H9 (cell line): ENCODE data around the gene RNF130. TPM values are rescaled to one million over a fixed set of nuclear protein-coding genes. Genes with fewer than 3 reads are reported as not detected.

Source experiments
- DNase-seq: peaks from one replicate; pipeline ENCODE4 v3.0.0-alpha.2; 2017
- H2AFZ ChIP-seq: one replicate; pipeline ENCODE4 v1.6.1; 2013; ENCODE audit warnings: mild to moderate bottlenecking, low read length, control low read depth, moderate library complexity
- H2AK5ac ChIP-seq: 2 replicates; pipeline ENCODE4 v1.6.1; 2013; ENCODE audit warnings: low read length, control low read depth, mixed read lengths; ENCODE audit not compliant: insufficient read length
- H2BK120ac ChIP-seq: one replicate; pipeline ENCODE4 v1.6.1; 2013; ENCODE audit warnings: low read depth, mild to moderate bottlenecking, low read length, control low read depth, inconsistent platforms; ENCODE audit not compliant: poor library complexity, severe bottlenecking
- H2BK12ac ChIP-seq: 2 replicates; pipeline ENCODE4 v1.6.1; 2013; ENCODE audit warnings: low read length, control low read depth, mixed read lengths, low read depth; ENCODE audit not compliant: insufficient read length
- H2BK15ac ChIP-seq: 2 replicates; pipeline ENCODE4 v1.6.1; 2013; ENCODE audit warnings: low read depth, low read length, control low read depth
- H2BK20ac ChIP-seq: one replicate; pipeline ENCODE4 v1.6.1; 2013; ENCODE audit warnings: low read depth, mild to moderate bottlenecking, low read length, control low read depth, inconsistent platforms; ENCODE audit not compliant: poor library complexity, severe bottlenecking
- H2BK5ac ChIP-seq: 2 replicates; pipeline ENCODE4 v1.6.1; 2013; ENCODE audit warnings: low read length, control low read depth, mixed read lengths; ENCODE audit not compliant: insufficient read length
- H3K14ac ChIP-seq: 2 replicates; pipeline ENCODE4 v1.6.1; 2013; ENCODE audit warnings: low read length, control low read depth; ENCODE audit not compliant: insufficient read depth
- H3K18ac ChIP-seq: 2 replicates; pipeline ENCODE4 v1.6.1; 2013; ENCODE audit warnings: low read depth, mild to moderate bottlenecking, mixed read lengths, low read length, control low read depth; ENCODE audit not compliant: insufficient read length
- H3K23ac ChIP-seq: 2 replicates; pipeline ENCODE4 v1.6.1; 2013; ENCODE audit warnings: low read length, control low read depth, mixed read lengths, low read depth; ENCODE audit not compliant: insufficient read length
- H3K23me2 ChIP-seq: 2 replicates; pipeline ENCODE4 v1.6.1; 2013; ENCODE audit warnings: low read depth, mild to moderate bottlenecking, mixed read lengths, low read length, control low read depth; ENCODE audit not compliant: insufficient read length, poor library complexity, severe bottlenecking
- H3K27ac ChIP-seq: 2 replicates; pipeline ENCODE4 v1.5.1; 2013; ENCODE audit warnings: low read length, control low read depth, mixed read lengths, low read depth; ENCODE audit not compliant: insufficient read length
- H3K27me3 ChIP-seq: 2 replicates; pipeline ENCODE4 v1.6.1; 2013; ENCODE audit warnings: low read length, control low read depth, inconsistent platforms; ENCODE audit not compliant: insufficient read depth
- H3K4ac ChIP-seq: 2 replicates; pipeline ENCODE4 v1.6.1; 2013; ENCODE audit warnings: low read depth, mild to moderate bottlenecking, control low read depth, inconsistent platforms, low read length, moderate library complexity
- H3K4me1 ChIP-seq: 2 replicates; pipeline ENCODE4 v1.6.1; 2013; ENCODE audit warnings: low read length, control low read depth, inconsistent platforms; ENCODE audit not compliant: insufficient read depth
- H3K4me2 ChIP-seq: 2 replicates; pipeline ENCODE4 v1.6.1; 2013; ENCODE audit warnings: low read length, control low read depth, mixed read lengths; ENCODE audit not compliant: insufficient read length, insufficient read depth
- H3K56ac ChIP-seq: 2 replicates; pipeline ENCODE4 v1.6.1; 2013; ENCODE audit warnings: low read depth, mild to moderate bottlenecking, mixed read lengths, low read length, control low read depth; ENCODE audit not compliant: insufficient read length
- H3K79me1 ChIP-seq: 2 replicates; pipeline ENCODE4 v1.6.1; 2013; ENCODE audit warnings: low read depth, mild to moderate bottlenecking, moderate library complexity, low read length, control low read depth, inconsistent platforms; ENCODE audit not compliant: insufficient read depth, poor library complexity, severe bottlenecking
- H3K79me2 ChIP-seq: 2 replicates; pipeline ENCODE4 v1.6.1; 2013; ENCODE audit warnings: low read length, control low read depth, inconsistent platforms; ENCODE audit not compliant: insufficient read depth
- H3K9ac ChIP-seq: 2 replicates; pipeline ENCODE4 v1.6.1; 2013; ENCODE audit warnings: low read length, control low read depth, mixed read lengths; ENCODE audit not compliant: insufficient read length; ENCODE audit errors: extremely low read depth
- H3K9me3 ChIP-seq: one replicate; pipeline ENCODE4 v1.6.1; 2013; ENCODE audit warnings: low read depth, low read length, inconsistent platforms; ENCODE audit not compliant: control insufficient read depth
- H3T11ph ChIP-seq: one replicate; pipeline ENCODE4 v1.6.1; 2013; ENCODE audit warnings: mild to moderate bottlenecking, low read length, control low read depth, inconsistent platforms
- H4K20me1 ChIP-seq: one replicate; pipeline ENCODE4 v1.6.1; 2013; ENCODE audit not compliant: control insufficient read depth, insufficient read length, insufficient read depth
- H4K5ac ChIP-seq: 2 replicates; pipeline ENCODE4 v1.6.1; 2013; ENCODE audit warnings: low read depth, mild to moderate bottlenecking, mixed read lengths, low read length, control low read depth; ENCODE audit not compliant: insufficient read length
- H4K8ac ChIP-seq: replicated peaks from 2 replicates; pipeline ENCODE4 v1.6.1; 2013; ENCODE audit warnings: low read length, control low read depth, mixed read lengths, low read depth; ENCODE audit not compliant: insufficient read length
- H4K91ac ChIP-seq: 2 replicates; pipeline ENCODE4 v1.6.1; 2013; ENCODE audit warnings: low read depth, mild to moderate bottlenecking, moderate library complexity, mixed read lengths, low read length, control low read depth; ENCODE audit not compliant: insufficient read length
- H3K27ac Mint-ChIP-seq, 3 experiments: 2 replicates in 2 of 3; 3 replicates in 1 of 3; pipeline ENCODE4 v1.8.0; 2020 to 2021; ENCODE audit warnings: mixed read lengths in 3 of 3, mild to moderate bottlenecking in 1 of 3, moderate library complexity in 1 of 3
- H3K27me3 Mint-ChIP-seq: 2 replicates; pipeline ENCODE4 v1.8.0; 2021; ENCODE audit warnings: low read depth, mild to moderate bottlenecking, moderate library complexity, mixed read lengths
- H3K36me3 Mint-ChIP-seq, 3 experiments: 2 replicates in 2 of 3; 3 replicates in 1 of 3; pipeline ENCODE4 v1.8.0; 2020 to 2021; ENCODE audit warnings: low read depth in 3 of 3, mixed read lengths in 3 of 3; ENCODE audit not compliant: insufficient read depth in 1 of 3
- H3K4me1 Mint-ChIP-seq, 2 experiments: 2 replicates each; pipeline ENCODE4 v1.8.0; 2020; ENCODE audit warnings: mixed read lengths in 2 of 2
- H3K4me3 Mint-ChIP-seq, 2 experiments: 2 replicates in 1 of 2; 3 replicates in 1 of 2; pipeline ENCODE4 v1.8.0; 2020 to 2021; ENCODE audit warnings: mild to moderate bottlenecking in 2 of 2, mixed read lengths in 2 of 2, moderate library complexity in 1 of 2
- H3K9me3 Mint-ChIP-seq, 2 experiments: 2 replicates in 1 of 2; 3 replicates in 1 of 2; pipeline ENCODE4 v1.8.0; 2020; ENCODE audit warnings: mild to moderate bottlenecking in 2 of 2, mixed read lengths in 2 of 2, moderate library complexity in 1 of 2
- WGBS: extraction: QIAGEN DNeasy Blood & Tissue Kit; methylation state at CpG from one replicate; pipeline ENCODE4 v1.1.7; 2013; ENCODE audit warnings: missing lambda C conversion rate, low lambda C conversion rate, mixed read lengths; ENCODE audit not compliant: insufficient read length; ENCODE audit errors: extremely low coverage; 5-methylcytosine and 5-hydroxymethylcytosine counted together
- total RNA-seq: library from RNA; stranded (reverse); gene quantifications from 2 replicates; pipeline ENCODE4 v1.2.1, GENCODE V29; 2021
- TF ChIP-seq, protein P1 (sequence below): fragments of 200-600 bp; sonication (generic); conservative IDR thresholded peaks from 3 replicates; pipeline ENCODE4 v1.8.0; 2021; ENCODE audit warnings: antibody characterized with exemption, mild to moderate bottlenecking

RNF130 gene
- total RNA-seq, 1 experiment from 2014 or later = 80.0 TPM

DNA sequence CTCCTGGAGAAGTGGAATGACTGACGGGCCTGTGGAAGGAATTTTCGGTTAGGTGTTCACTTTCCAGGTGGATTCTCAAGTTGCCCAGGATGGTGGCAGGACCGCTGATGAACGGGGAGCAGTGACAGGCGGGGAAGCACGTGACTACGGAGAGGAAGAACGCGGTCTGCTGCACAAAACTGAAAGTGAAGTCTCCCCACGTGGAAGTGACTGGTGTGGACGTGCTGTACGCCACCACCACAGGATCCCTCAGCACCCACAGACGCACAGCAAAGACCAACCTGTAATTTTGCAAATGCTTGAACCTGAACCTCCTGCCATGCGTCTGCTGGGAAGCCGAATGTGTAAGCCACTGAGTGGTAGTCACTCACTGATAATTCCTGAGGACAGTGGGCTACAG is 51.4 kb downstream of the RNF130 start:
- H3K27me3 Mint-ChIP-seq = no peaks in the 10 kb centered on the region
- H3K9me3 ChIP-seq = no peaks in the 10 kb centered on the region
- no peak overlapping the region for H4K5ac ChIP-seq
- no peak overlapping the region for H2BK5ac ChIP-seq
- peaks cover 10 to 13% of the 10 kb centered on the region in 2 experiments; a peak in 4 of 5 replicates for H3K9me3 Mint-ChIP-seq
- H3K4me3 Mint-ChIP-seq = no peak overlapping the region
- H3K9ac ChIP-seq = no peak overlapping the region
- H2BK12ac ChIP-seq = no peak overlapping the region
- H3K4me1 ChIP-seq = no peaks in the 10 kb centered on the region
- peaks cover 2% of the 10 kb centered on the region; the same call in 1 of the 2 replicates for H3K79me2 ChIP-seq
- H4K20me1 ChIP-seq = no peaks in the 10 kb centered on the region
- no peak overlapping the region for H2BK120ac ChIP-seq
- no peak overlapping the region for H2BK20ac ChIP-seq
- H4K91ac ChIP-seq = no peak overlapping the region
- no peak overlapping the region for H2AFZ ChIP-seq
- H3K18ac ChIP-seq = no peak overlapping the region
- no peaks in the 10 kb centered on the region for H3K27me3 ChIP-seq
- no peak overlapping the region for H3K4ac ChIP-seq
- H4K8ac ChIP-seq = no peak overlapping the region
- H3K79me1 ChIP-seq = peaks cover 3% of the 10 kb centered on the region
- no peak overlapping the region for H3K56ac ChIP-seq
- no peak overlapping the region for H3K27ac ChIP-seq
- no peak overlapping the region for H2BK15ac ChIP-seq
- H3K36me3 Mint-ChIP-seq = peaks cover 32 to 54% (median 52%) of the 10 kb centered on the region in 3 experiments
- TF ChIP-seq, protein P1, sequence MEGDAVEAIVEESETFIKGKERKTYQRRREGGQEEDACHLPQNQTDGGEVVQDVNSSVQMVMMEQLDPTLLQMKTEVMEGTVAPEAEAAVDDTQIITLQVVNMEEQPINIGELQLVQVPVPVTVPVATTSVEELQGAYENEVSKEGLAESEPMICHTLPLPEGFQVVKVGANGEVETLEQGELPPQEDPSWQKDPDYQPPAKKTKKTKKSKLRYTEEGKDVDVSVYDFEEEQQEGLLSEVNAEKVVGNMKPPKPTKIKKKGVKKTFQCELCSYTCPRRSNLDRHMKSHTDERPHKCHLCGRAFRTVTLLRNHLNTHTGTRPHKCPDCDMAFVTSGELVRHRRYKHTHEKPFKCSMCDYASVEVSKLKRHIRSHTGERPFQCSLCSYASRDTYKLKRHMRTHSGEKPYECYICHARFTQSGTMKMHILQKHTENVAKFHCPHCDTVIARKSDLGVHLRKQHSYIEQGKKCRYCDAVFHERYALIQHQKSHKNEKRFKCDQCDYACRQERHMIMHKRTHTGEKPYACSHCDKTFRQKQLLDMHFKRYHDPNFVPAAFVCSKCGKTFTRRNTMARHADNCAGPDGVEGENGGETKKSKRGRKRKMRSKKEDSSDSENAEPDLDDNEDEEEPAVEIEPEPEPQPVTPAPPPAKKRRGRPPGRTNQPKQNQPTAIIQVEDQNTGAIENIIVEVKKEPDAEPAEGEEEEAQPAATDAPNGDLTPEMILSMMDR = no peak
- no peak overlapping the region for H3K4me2 ChIP-seq
- 0 out of 7 replicates have a peak overlapping the region, but pooled peaks of 1 of the 3 experiments have one; percentile 40 for H3K27ac Mint-ChIP-seq
- no peak overlapping the region for H2AK5ac ChIP-seq
- H3K14ac ChIP-seq = no peak overlapping the region; the same call in 1 of the 2 replicates
- DNase-seq = no peak
- H3T11ph ChIP-seq = no peak overlapping the region
- WGBS = no CpG with 5 or more reads among the region's 15 CpGs
- H3K23me2 ChIP-seq = no peaks in the 10 kb centered on the region
- H3K23ac ChIP-seq = no peak overlapping the region
- H3K4me1 Mint-ChIP-seq = no peaks in the 10 kb centered on the region; a peak in 1 of 4 replicates
